Liver (tissue), 3 donors: ENCODE measurements around the gene CEMIP.
"Not testable (repeated sequence)": the region's sequence is repeated elsewhere in the genome, so short reads cannot be mapped to it uniquely, and the experiment has no call there.

ENCODE experiments used
- TAF1 ChIP-seq: conservative IDR thresholded peaks from 2 replicates; pipeline ENCODE4 v1.6.1; 2016; ENCODE audit warnings: antibody characterized with exemption, mild to moderate bottlenecking
- YY1 ChIP-seq: IDR thresholded peaks from 2 replicates; pipeline ENCODE4 v1.6.1; 2016; ENCODE audit warnings: antibody characterized with exemption, mild to moderate bottlenecking
- TF ChIP-seq, protein P1 (sequence below): fragments of 150-350 bp; IDR thresholded peaks from 2 replicates; pipeline ENCODE4 v1.5.1; 2017; ENCODE audit warnings: improper control_type of control experiment, low read depth, low read length; ENCODE audit not compliant: missing input control
- TF ChIP-seq, protein P2 (sequence below): IDR thresholded peaks from 2 replicates; pipeline ENCODE4 v1.6.1; 2016; ENCODE audit warnings: antibody characterized with exemption, mild to moderate bottlenecking
- TF ChIP-seq, protein P3 (sequence below): IDR thresholded peaks from 2 replicates; pipeline ENCODE4 v1.6.1; 2016; ENCODE audit warnings: antibody characterized with exemption
- donor health status: healthy.
- donor health status: healthy.

DNA sequence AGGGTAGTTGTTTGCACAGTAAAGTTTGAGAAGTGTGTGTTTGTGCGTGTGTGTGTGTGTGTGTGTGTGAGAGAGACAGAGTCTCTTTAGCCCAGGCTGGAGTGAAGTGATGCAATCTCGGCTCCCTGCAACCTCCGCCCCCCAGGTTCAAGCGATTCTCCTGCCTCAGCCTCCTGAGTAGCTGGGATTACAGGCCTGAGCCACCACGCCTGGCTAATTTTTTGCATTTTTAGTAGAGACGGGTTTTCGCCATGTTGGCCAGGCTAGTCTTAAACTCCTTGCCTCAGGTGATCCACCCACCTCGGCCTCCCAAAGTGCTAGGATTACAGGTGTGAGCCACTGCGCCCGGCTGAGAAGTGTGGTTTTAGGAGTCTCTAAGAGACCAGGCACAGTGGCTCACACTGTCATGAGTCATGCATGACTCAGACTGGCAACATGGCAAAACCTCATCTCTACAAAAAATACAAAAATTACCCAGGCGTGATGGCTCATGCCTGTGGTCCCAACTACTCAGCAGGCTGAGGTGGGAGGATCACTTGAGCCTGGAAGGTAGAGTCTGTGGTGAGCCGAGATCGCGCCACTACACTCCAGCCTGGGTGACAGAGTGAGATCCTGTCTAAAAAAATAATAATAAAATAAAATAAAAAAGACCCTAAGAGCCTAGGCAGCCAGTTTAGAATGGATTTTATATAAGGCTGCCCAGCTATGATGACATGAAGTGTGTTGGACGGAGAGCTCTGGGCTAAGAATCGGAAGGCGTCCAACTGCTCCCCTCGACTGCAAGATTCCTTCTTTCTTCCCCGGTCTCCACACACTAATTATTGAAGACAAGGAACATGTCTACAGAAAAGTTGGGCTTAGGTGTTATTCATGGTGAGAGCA lies 176.6 kb downstream of the CEMIP start:
- TF ChIP-seq, protein P1, sequence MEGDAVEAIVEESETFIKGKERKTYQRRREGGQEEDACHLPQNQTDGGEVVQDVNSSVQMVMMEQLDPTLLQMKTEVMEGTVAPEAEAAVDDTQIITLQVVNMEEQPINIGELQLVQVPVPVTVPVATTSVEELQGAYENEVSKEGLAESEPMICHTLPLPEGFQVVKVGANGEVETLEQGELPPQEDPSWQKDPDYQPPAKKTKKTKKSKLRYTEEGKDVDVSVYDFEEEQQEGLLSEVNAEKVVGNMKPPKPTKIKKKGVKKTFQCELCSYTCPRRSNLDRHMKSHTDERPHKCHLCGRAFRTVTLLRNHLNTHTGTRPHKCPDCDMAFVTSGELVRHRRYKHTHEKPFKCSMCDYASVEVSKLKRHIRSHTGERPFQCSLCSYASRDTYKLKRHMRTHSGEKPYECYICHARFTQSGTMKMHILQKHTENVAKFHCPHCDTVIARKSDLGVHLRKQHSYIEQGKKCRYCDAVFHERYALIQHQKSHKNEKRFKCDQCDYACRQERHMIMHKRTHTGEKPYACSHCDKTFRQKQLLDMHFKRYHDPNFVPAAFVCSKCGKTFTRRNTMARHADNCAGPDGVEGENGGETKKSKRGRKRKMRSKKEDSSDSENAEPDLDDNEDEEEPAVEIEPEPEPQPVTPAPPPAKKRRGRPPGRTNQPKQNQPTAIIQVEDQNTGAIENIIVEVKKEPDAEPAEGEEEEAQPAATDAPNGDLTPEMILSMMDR: not testable (repeated sequence)
- TF ChIP-seq, protein P2, sequence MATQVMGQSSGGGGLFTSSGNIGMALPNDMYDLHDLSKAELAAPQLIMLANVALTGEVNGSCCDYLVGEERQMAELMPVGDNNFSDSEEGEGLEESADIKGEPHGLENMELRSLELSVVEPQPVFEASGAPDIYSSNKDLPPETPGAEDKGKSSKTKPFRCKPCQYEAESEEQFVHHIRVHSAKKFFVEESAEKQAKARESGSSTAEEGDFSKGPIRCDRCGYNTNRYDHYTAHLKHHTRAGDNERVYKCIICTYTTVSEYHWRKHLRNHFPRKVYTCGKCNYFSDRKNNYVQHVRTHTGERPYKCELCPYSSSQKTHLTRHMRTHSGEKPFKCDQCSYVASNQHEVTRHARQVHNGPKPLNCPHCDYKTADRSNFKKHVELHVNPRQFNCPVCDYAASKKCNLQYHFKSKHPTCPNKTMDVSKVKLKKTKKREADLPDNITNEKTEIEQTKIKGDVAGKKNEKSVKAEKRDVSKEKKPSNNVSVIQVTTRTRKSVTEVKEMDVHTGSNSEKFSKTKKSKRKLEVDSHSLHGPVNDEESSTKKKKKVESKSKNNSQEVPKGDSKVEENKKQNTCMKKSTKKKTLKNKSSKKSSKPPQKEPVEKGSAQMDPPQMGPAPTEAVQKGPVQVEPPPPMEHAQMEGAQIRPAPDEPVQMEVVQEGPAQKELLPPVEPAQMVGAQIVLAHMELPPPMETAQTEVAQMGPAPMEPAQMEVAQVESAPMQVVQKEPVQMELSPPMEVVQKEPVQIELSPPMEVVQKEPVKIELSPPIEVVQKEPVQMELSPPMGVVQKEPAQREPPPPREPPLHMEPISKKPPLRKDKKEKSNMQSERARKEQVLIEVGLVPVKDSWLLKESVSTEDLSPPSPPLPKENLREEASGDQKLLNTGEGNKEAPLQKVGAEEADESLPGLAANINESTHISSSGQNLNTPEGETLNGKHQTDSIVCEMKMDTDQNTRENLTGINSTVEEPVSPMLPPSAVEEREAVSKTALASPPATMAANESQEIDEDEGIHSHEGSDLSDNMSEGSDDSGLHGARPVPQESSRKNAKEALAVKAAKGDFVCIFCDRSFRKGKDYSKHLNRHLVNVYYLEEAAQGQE: not testable (repeated sequence)
- TF ChIP-seq, protein P3, sequence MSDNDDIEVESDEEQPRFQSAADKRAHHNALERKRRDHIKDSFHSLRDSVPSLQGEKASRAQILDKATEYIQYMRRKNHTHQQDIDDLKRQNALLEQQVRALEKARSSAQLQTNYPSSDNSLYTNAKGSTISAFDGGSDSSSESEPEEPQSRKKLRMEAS: not testable (repeated sequence)
- TF ChIP-seq TAF1, YY1: not testable (repeated sequence)
